Measurements from ENCODE around the gene WNT3A.

Gene WNT3A

GRCh38 chr1:228105996-228106799 is 99.4 kb downstream of the WNT3A start:
- peaks cover 43% of the 10 kb centered on the region for H3K4me1 Mint-ChIP-seq (ENCODE audit: low read depth)

GRCh38 chr1:228106800-228107054 is 99.9 kb downstream of the WNT3A start:
- Mint-ChIP-seq H3K4me3 (no peak overlapping the region), H3K9me3 (no peaks in the 10 kb centered on the region), H3K27ac (no peak overlapping the region), H3K36me3 (ENCODE audit: low read depth) (peaks cover 9% of the 10 kb centered on the region), H3K27me3 (no peaks in the 10 kb centered on the region), H3K4me1 (ENCODE audit: low read depth) (peaks cover 38% of the 10 kb centered on the region)

More at GRCh38 chr1:228105996-228106799, 99.4 kb downstream of the WNT3A start:
- Mint-ChIP-seq H3K36me3 (ENCODE audit: low read depth) (peaks cover 14% of the 10 kb centered on the region), H3K4me3 (no peak overlapping the region), H3K9me3 (no peaks in the 10 kb centered on the region), H3K27me3 (no peaks in the 10 kb centered on the region), H3K27ac (no peak overlapping the region)

GRCh38 chr1:228107636-228108035 is 100.8 kb downstream of the WNT3A start:
- Mint-ChIP-seq H3K27me3 (no peaks in the 10 kb centered on the region), H3K4me3 (peak overlapping the region; percentile 91), H3K36me3 (ENCODE audit: low read depth) (peaks cover 9% of the 10 kb centered on the region), H3K4me1 (ENCODE audit: low read depth) (peaks cover 38% of the 10 kb centered on the region), H3K9me3 (no peaks in the 10 kb centered on the region), H3K27ac (no peak overlapping the region)

- Mint-ChIP-seq H3K27ac (peak overlapping the region; percentile 89), H3K4me1 (ENCODE audit: low read depth) (peaks cover 38% of the 10 kb centered on the region), H3K9me3 (no peaks in the 10 kb centered on the region), H3K36me3 (ENCODE audit: low read depth) (peaks cover 9% of the 10 kb centered on the region), H3K27me3 (no peaks in the 10 kb centered on the region), H3K4me3 (peak overlapping the region; percentile 91)
Observed at GRCh38 chr1:228108055-228108690, 101.4 kb downstream of the WNT3A start.

- H3K4me1 Mint-ChIP-seq (ENCODE audit: low read depth) = peaks cover 32% of the 10 kb centered on the region
- peak overlapping the region; percentile 89 for H3K27ac Mint-ChIP-seq
- H3K27me3 Mint-ChIP-seq = no peaks in the 10 kb centered on the region
- peak overlapping the region; percentile 91 for H3K4me3 Mint-ChIP-seq
- H3K9me3 Mint-ChIP-seq = no peaks in the 10 kb centered on the region
- peaks cover 9% of the 10 kb centered on the region for H3K36me3 Mint-ChIP-seq (ENCODE audit: low read depth)
Observed at GRCh38 chr1:228108742-228109072, 101.9 kb downstream of the WNT3A start.

GRCh38 chr1:228109073-228109961 is 102.5 kb downstream of the WNT3A start, which contains the start of gene MRPL55:
TSS of gene MRPL55 (minus strand) at chr1:228109299. CDS start at chr1:228108260, 1,039 bp downstream.
- Mint-ChIP-seq H3K27ac (peak within 1 kb of the TSS; percentile 89), H3K4me1 (ENCODE audit: low read depth) (peaks cover 26% of the 10 kb centered on the region), H3K27me3 (no peaks in the 10 kb centered on the region), H3K4me3 (peak within 1 kb of the TSS; percentile 91), H3K9me3 (no peaks in the 10 kb centered on the region), H3K36me3 (ENCODE audit: low read depth) (peaks cover 9% of the 10 kb centered on the region)

- H3K4me3 Mint-ChIP-seq = peak overlapping the region; percentile 91
- H3K27ac Mint-ChIP-seq = peak overlapping the region; percentile 78
- peaks cover 23% of the 10 kb centered on the region for H3K4me1 Mint-ChIP-seq (ENCODE audit: low read depth)
- peaks cover 9% of the 10 kb centered on the region for H3K36me3 Mint-ChIP-seq (ENCODE audit: low read depth)
- no peaks in the 10 kb centered on the region for H3K27me3 Mint-ChIP-seq
- H3K9me3 Mint-ChIP-seq = no peaks in the 10 kb centered on the region
Observed at GRCh38 chr1:228109962-228110488, 103.2 kb downstream of the WNT3A start.

GRCh38 chr1:228110556-228110955 is 103.8 kb downstream of the WNT3A start:
- H3K4me3 Mint-ChIP-seq = peak overlapping the region; percentile 91
- H3K36me3 Mint-ChIP-seq (ENCODE audit: low read depth) = peaks cover 9% of the 10 kb centered on the region
- H3K27ac Mint-ChIP-seq = no peak overlapping the region
- no peaks in the 10 kb centered on the region for H3K9me3 Mint-ChIP-seq
- no peaks in the 10 kb centered on the region for H3K27me3 Mint-ChIP-seq
- peaks cover 23% of the 10 kb centered on the region for H3K4me1 Mint-ChIP-seq (ENCODE audit: low read depth)

All from stimulated activated naive CD8-positive, alpha-beta T cell treated with anti-CD3 and anti-CD28 coated beads, Interleukin-15, Interleukin-2, amounts not matched to agents 100 ng/mL and 50 ng/mL, for 24 hours (primary cell).